Endothelial cell (in vitro differentiated cells): ENCODE data around the gene XCL2. TPM values are rescaled to one million over a fixed set of nuclear protein-coding genes. Genes with fewer than 3 reads are reported as not detected.

Source experiments
- DNase-seq: peaks from one replicate; pipeline ENCODE4 v3.0.0; 2021; ENCODE audit warnings: low spot score
- H3K27ac Mint-ChIP-seq: one replicate; pipeline ENCODE4 v1.8.0; 2021; ENCODE audit warnings: mixed read lengths, inconsistent platforms; ENCODE audit not compliant: unreplicated experiment
- H3K27me3 Mint-ChIP-seq: one replicate; pipeline ENCODE4 v1.8.0; 2021; ENCODE audit warnings: mild to moderate bottlenecking, moderate library complexity, mixed read lengths, inconsistent platforms; ENCODE audit not compliant: unreplicated experiment
- H3K36me3 Mint-ChIP-seq: one replicate; pipeline ENCODE4 v1.8.0; 2021; ENCODE audit warnings: mild to moderate bottlenecking, low read depth, mixed read lengths, inconsistent platforms; ENCODE audit not compliant: unreplicated experiment
- H3K4me1 Mint-ChIP-seq: one replicate; pipeline ENCODE4 v1.8.0; 2021; ENCODE audit warnings: mild to moderate bottlenecking, mixed read lengths, inconsistent platforms; ENCODE audit not compliant: unreplicated experiment
- H3K4me3 Mint-ChIP-seq: one replicate; pipeline ENCODE4 v1.8.0; 2021; ENCODE audit warnings: mild to moderate bottlenecking, mixed read lengths, inconsistent platforms; ENCODE audit not compliant: unreplicated experiment
- H3K9me3 Mint-ChIP-seq: one replicate; pipeline ENCODE4 v1.8.0; 2021; ENCODE audit warnings: mixed read lengths, inconsistent platforms; ENCODE audit not compliant: unreplicated experiment
- CTCF ChIP-seq: fragments of 200-600 bp; sonication (generic); IDR thresholded peaks from one replicate; pipeline ENCODE4 v1.5.0; 2021; ENCODE audit warnings: antibody characterized with exemption; ENCODE audit not compliant: unreplicated experiment
- total RNA-seq: library from RNA; stranded (reverse); fragmentation: NEBNext Ultra II Directional; extraction: Animal tissue kit (Norgen Biotek cat#: 25700); gene quantifications from one replicate; pipeline ENCODE4 v1.2.1, GENCODE V29; 2021; ENCODE audit not compliant: unreplicated experiment

XCL2 gene
- total RNA-seq, 1 donor from 2014 or later, result not detected

- no peak overlapping the region for H3K4me3 Mint-ChIP-seq
- TF ChIP-seq CTCF, result no peak
- H3K27me3 Mint-ChIP-seq, result peaks cover 3% of the 10 kb centered on the region
Measured at GRCh38 chr1:168518813-168519212, 25.0 kb downstream of the XCL2 start.

GRCh38 chr1:168518201-168518689 is 25.6 kb downstream of the XCL2 start:
- H3K27me3 Mint-ChIP-seq, result peaks cover 3% of the 10 kb centered on the region
- H3K9me3 Mint-ChIP-seq, result no peaks in the 10 kb centered on the region
- no peak for DNase-seq
- no peaks in the 10 kb centered on the region for H3K4me1 Mint-ChIP-seq
- H3K36me3 Mint-ChIP-seq, result no peaks in the 10 kb centered on the region
- TF ChIP-seq CTCF, result no peak
- H3K27ac Mint-ChIP-seq, result no peak overlapping the region
- no peak overlapping the region for H3K4me3 Mint-ChIP-seq

More at GRCh38 chr1:168518813-168519212, 25.0 kb downstream of the XCL2 start:
- Mint-ChIP-seq H3K36me3 (no peaks in the 10 kb centered on the region), H3K4me1 (no peaks in the 10 kb centered on the region), H3K9me3 (no peaks in the 10 kb centered on the region), H3K27ac (no peak overlapping the region)
- no peak for DNase-seq

GRCh38 chr1:168514455-168514854 is 29.3 kb downstream of the XCL2 start:
- DNase-seq, result no peak
- H3K9me3 Mint-ChIP-seq, result no peaks in the 10 kb centered on the region
- no peak for TF ChIP-seq CTCF
- no peaks in the 10 kb centered on the region for H3K36me3 Mint-ChIP-seq
- peaks cover 3% of the 10 kb centered on the region for H3K27me3 Mint-ChIP-seq
- H3K4me3 Mint-ChIP-seq, result no peak overlapping the region
- no peaks in the 10 kb centered on the region for H3K4me1 Mint-ChIP-seq
- H3K27ac Mint-ChIP-seq, result no peak overlapping the region

GRCh38 chr1:168513656-168514404 is 30.0 kb downstream of the XCL2 start:
- Mint-ChIP-seq H3K4me3 (no peak overlapping the region), H3K36me3 (no peaks in the 10 kb centered on the region), H3K27ac (no peak overlapping the region), H3K27me3 (peaks cover 3% of the 10 kb centered on the region), H3K9me3 (no peaks in the 10 kb centered on the region), H3K4me1 (no peaks in the 10 kb centered on the region)
- DNase-seq, result no peak
- no peak for TF ChIP-seq CTCF

GRCh38 chr1:168512864-168513595 is 30.8 kb downstream of the XCL2 start:
- TF ChIP-seq CTCF, result no peak
- Mint-ChIP-seq H3K27ac (no peak overlapping the region), H3K4me1 (no peaks in the 10 kb centered on the region), H3K9me3 (no peaks in the 10 kb centered on the region), H3K36me3 (no peaks in the 10 kb centered on the region), H3K4me3 (no peak overlapping the region), H3K27me3 (peaks cover 3% of the 10 kb centered on the region)
- DNase-seq, result no peak
